HepG2 (cell line): ENCODE data around the gene CTDNEP1. TPM values are rescaled to one million over a fixed set of nuclear protein-coding genes. Genes with fewer than 3 reads are reported as not detected.

Experiments used
- ATAC-seq: fragments of 200-7000 bp; cut with Tn5 transposase; 3 replicates; pipeline ENCODE4 v1.9.1; 2020; ENCODE audit warnings: mild to moderate bottlenecking, moderate library complexity
- BruUV-seq: library from RNA; stranded (reverse); fragments of 400-500 nt; replicated peaks from 2 replicates; lab custom pipeline; 2021; lab: Mats Ljungman, UMichigan
- CTCF ChIA-PET: fragments of 300-600 bp; formaldehyde crosslinking; extraction: SDS; loops from one replicate; lab custom pipeline; 2021; ENCODE audit warnings: low total read pairs, inconsistent platforms, low intra/inter-chr PET ratio; lab: Yijun Ruan, JAX
- POLR2A ChIA-PET: fragments of 350-600 bp; sonication (Branson Sonifier 250); formaldehyde crosslinking; loops from one replicate; lab custom pipeline; 2020; ENCODE audit warnings: antibody characterized with exemption, inconsistent platforms; lab: Yijun Ruan, JAX
- DNase-seq: peaks from one replicate; pipeline ENCODE4 v3.0.0-alpha.2; 2015; ENCODE audit warnings: low spot score
- FAIRE-seq: peaks from 3 replicates; lab custom pipeline; 2011; peaks lifted over from hg19 to GRCh38; lab: Jason Lieb, UNC
- H2AFZ ChIP-seq: one replicate; pipeline ENCODE4 v1.6.1; 2011; ENCODE audit warnings: low read length, inconsistent platforms
- H3K27ac ChIP-seq: fragments of 300-600 bp; 3 replicates; pipeline ENCODE4 v1.8.0; 2011; ENCODE audit warnings: mixed run types, mild to moderate bottlenecking, mixed read lengths, low read length, inconsistent platforms; ENCODE audit not compliant: insufficient read depth; ENCODE audit errors: extremely low read length
- H3K27me3 ChIP-seq, 2 experiments: fragments of 200-600 bp in 1 of 2; 2 replicates in 1 of 2; 3 replicates in 1 of 2; pipeline versions ENCODE4 v1.6.0 to v1.8.0; 2011; ENCODE audit warnings: low read length in 2 of 2, mild to moderate bottlenecking in 2 of 2, moderate library complexity in 2 of 2, inconsistent platforms in 1 of 2; ENCODE audit not compliant: insufficient read depth in 2 of 2, control insufficient read depth in 1 of 2
- H3K36me3 ChIP-seq, 2 experiments: fragments of 200-600 bp in 1 of 2; replicated peaks in 1 of 2; 2 replicates in 1 of 2; 3 replicates in 1 of 2; pipeline versions ENCODE4 v1.5.1 to v1.8.0; 2011; ENCODE audit warnings: low read length in 2 of 2, inconsistent platforms in 1 of 2; ENCODE audit not compliant: insufficient read depth in 2 of 2, control insufficient read depth in 1 of 2
- H3K4me1 ChIP-seq: 2 replicates; pipeline ENCODE4 v1.5.1; 2012; ENCODE audit warnings: low read length, inconsistent platforms; ENCODE audit not compliant: insufficient read depth
- H3K4me2 ChIP-seq: 2 replicates; pipeline ENCODE4 v1.6.0; 2011; ENCODE audit warnings: low read depth, low read length, inconsistent platforms
- H3K4me3 ChIP-seq, 3 experiments: fragments of 200-600 bp in 1 of 3; sonication (generic), shearing (Covaris generic) in 1 of 3; replicated peaks in 1 of 3; 2 replicates each; pipeline ENCODE4 v1.5.1; 2011 to 2016; ENCODE audit warnings: low read length in 3 of 3, inconsistent platforms in 2 of 3, low read depth in 2 of 3, mild to moderate bottlenecking in 2 of 3, control low read depth in 1 of 3, mixed read lengths in 1 of 3; ENCODE audit not compliant: insufficient read depth in 1 of 3
- H3K79me2 ChIP-seq: one replicate; pipeline ENCODE4 v1.6.1; 2011; ENCODE audit warnings: low read length, inconsistent platforms; ENCODE audit not compliant: insufficient read depth
- H3K9ac ChIP-seq: 2 replicates; pipeline ENCODE4 v1.6.0; 2011; ENCODE audit warnings: mild to moderate bottlenecking, low read depth, low read length, inconsistent platforms; ENCODE audit not compliant: insufficient read depth
- H3K9me3 ChIP-seq: 2 replicates; pipeline ENCODE4 v1.5.1; 2012; ENCODE audit warnings: mild to moderate bottlenecking, low read length
- H4K20me1 ChIP-seq: 2 replicates; pipeline ENCODE4 v1.6.0; 2011; ENCODE audit warnings: inconsistent platforms, mild to moderate bottlenecking, low read length, moderate library complexity; ENCODE audit not compliant: insufficient read depth
- FOSL2 ChIP-seq: sonication (generic); formaldehyde crosslinking; IDR thresholded peaks from 2 replicates; pipeline ENCODE4 v1.4.0; 2020; ENCODE audit warnings: missing genetic modification reagents
- POLR2A ChIP-seq, 2 experiments: IDR thresholded peaks; 2 replicates each; pipeline ENCODE4 v1.6.1; 2011; ENCODE audit warnings: low read depth in 2 of 2, low read length in 2 of 2, mild to moderate bottlenecking in 1 of 2, moderate library complexity in 1 of 2; ENCODE audit not compliant: insufficient read depth in 1 of 2
- RBFOX2 ChIP-seq: fragments of 200-400 bp; formaldehyde crosslinking; IDR thresholded peaks from 2 replicates; pipeline ENCODE4 v1.6.1; 2017; ENCODE audit warnings: low read depth, mild to moderate bottlenecking, low read length
- RBM22 ChIP-seq: fragments of 200-400 bp; formaldehyde crosslinking; optimal IDR thresholded peaks from 2 replicates; pipeline ENCODE3; 2017; ENCODE audit warnings: mild to moderate bottlenecking, low read length, moderate library complexity
- TFE3 ChIP-seq: IDR thresholded peaks from 2 replicates; pipeline ENCODE4 v1.6.1; 2016
- ZNF629 ChIP-seq: sonication (generic); formaldehyde crosslinking; conservative IDR thresholded peaks from 2 replicates; pipeline ENCODE4 v1.5.0; 2020; ENCODE audit warnings: missing genetic modification reagents
- WGBS: methylation state at CpG from one replicate; pipeline ENCODE4 v1.1.6; 2017; ENCODE audit warnings: low lambda C conversion rate; 5-methylcytosine and 5-hydroxymethylcytosine counted together
- in situ Hi-C: cut with HindIII; loops from 2 replicates; pipeline ENCODE4 v1.10.0; 2017; ENCODE audit warnings: low pct_unique_long_range_greater_than_20kb; ENCODE audit not compliant: extremely low pct_ligation_motif_present
- intact Hi-C: fragments of 100-400 bp; cut with micrococcal nuclease; formaldehyde crosslinking; loops from one replicate; pipeline ENCODE4 v1.10.0; 2022; ENCODE audit not compliant: unreplicated experiment
- polyA plus RNA-seq, 8 experiments: library from polyadenylated mRNA; depleted of rRNA in 3 of 8; stranded (reverse) in 7 of 8; unstranded in 1 of 8; fragments of >200 nt; fragmentation: Illumina TruSeq in 4 of 8; extraction: Trizol in 4 of 8; gene quantifications; 2 replicates each; pipeline versions ENCODE4 v1.2.1 to v1.2.3, GENCODE V29; 2011 to 2016; ENCODE audit warnings: low read depth in 4 of 8, missing spikeins in 1 of 8, mixed read lengths in 1 of 8; ENCODE audit not compliant: insufficient read depth in 1 of 8
- total RNA-seq, 5 experiments: library from RNA; depleted of rRNA; stranded (reverse); fragments of >200 nt; fragmentation: Illumina TruSeq; extraction: Trizol; gene quantifications; 2 replicates each; pipeline ENCODE4 v1.2.3, GENCODE V29; 2016; ENCODE audit warnings: low read depth in 1 of 5

Gene CTDNEP1
- total and polyA plus RNA-seq, 2 of the 13 experiments (the other 11 are each of a cell fraction or from before 2014, with no cell fraction given) = 19.8 to 118 TPM

DNA sequence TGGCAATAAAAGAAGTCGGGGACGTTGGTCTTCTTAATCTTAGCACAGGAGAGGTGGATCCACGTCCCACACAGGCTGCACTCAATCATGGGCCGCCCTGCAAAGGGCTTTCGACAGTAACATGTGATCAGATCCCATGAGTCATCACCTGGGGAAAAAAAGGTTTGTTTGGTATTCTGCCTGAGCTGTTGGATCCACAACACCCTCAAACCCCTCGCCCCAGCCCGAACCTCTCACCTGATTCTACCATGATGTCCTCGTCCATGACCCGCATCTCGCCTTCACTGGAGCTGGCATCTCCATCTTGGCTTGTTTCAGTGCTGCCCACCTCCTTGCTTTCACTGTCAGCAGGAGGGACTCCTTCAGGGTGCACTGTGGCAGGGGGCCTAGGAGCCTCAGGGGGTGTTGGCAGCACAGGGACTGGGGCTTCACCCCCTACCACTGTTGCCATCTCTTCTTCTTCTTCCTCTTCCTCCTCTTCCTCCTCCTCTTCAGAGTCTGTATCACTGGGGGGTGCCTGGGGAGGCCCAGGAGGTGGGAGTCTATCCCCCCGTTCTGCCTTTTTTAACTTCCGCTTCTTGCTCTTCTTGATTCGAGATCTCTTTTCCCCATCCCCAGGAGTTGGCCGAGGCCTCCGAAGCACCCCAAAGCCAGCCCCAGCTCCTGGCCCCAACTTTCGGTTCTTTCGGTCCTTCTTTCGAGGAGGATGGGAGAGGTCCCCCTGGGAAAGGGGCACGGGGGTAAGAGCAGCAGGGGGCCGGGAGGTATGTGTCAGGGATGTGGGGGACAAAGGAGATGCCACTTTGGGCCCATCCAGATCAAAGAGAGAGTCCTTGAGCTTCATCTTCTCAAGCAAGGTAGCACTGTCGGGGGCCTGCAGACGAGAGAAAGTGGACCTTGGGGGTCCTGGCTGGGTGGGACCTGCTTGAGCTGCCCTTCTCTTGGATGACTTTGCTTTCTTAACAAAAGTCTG, 15.6 kb downstream of the CTDNEP1 start:
- H4K20me1 ChIP-seq = peaks cover 13% of the 10 kb centered on the region; the same call in 1 of the 2 replicates
- 91% methylated on average over 22 of the region's 22 CpGs for WGBS
- TSS peak; percentile 2 for BruUV-seq
- H3K27ac ChIP-seq = peak overlapping the region; percentile 79
- ChIA-PET POLR2A (interaction anchor here (1.9 to 8.9 kb wide), 5 partner anchors 13 to 200 kb away, joined by 8 to 140 read pairs (median 13); partner anchors contain the start of genes ACADVL, ASGR1, CTDNEP1 and DLG4), CTCF (no interaction called here)
- intact Hi-C loops = loop anchor here (10.0 kb wide), 1 partner anchor 61 kb away; the partner anchor contains the start of gene ASGR1
- peak overlapping the region; percentile 21; the same call in 1 of the 2 replicates for H3K9ac ChIP-seq
- peaks cover 10 to 27% of the 10 kb centered on the region in 2 experiments for H3K36me3 ChIP-seq
- no peaks in the 10 kb centered on the region; a peak in 1 of 5 replicates for H3K27me3 ChIP-seq
- H3K79me2 ChIP-seq = peaks cover 66% of the 10 kb centered on the region
- in situ Hi-C loops = no loop called here
- no peak for ATAC-seq
- no peak for DNase-seq
- peak overlapping the region; percentile 92; the same call in 1 of the 2 replicates for H3K4me2 ChIP-seq
- no peak for FAIRE-seq
- H3K4me3 ChIP-seq = no peak overlapping the region
- no peaks in the 10 kb centered on the region for H3K9me3 ChIP-seq
- H2AFZ ChIP-seq = no peak overlapping the region
- peaks cover 62% of the 10 kb centered on the region for H3K4me1 ChIP-seq
- TF ChIP-seq TFE3 (CRISPR knock-in tag) (0 out of 2 replicates have a peak, but pooled peaks have one; percentile 8), POLR2A (IDR thresholded peaks at IDR 0.05; ENCODE audit: insufficient read depth in 1 of 2, low read depth in 2 of 2, low read length in 2 of 2) (0 out of 4 replicates have a peak, but pooled peaks of 1 of the 2 experiments have one; percentile 16), RBM22 (peak; percentile 22), FOSL2 (CRISPR knock-in tag) (peak; percentile 59), ZNF629 (no peak), RBFOX2 (0 out of 2 replicates have a peak, but pooled peaks have one; percentile 16)
